Stimulated activated CD8-positive, alpha-beta memory T cell treated with anti-CD3 and anti-CD28 coated beads, Interleukin-7, amount 100 ng/mL, for 48 hours (primary cell): ENCODE results near the gene CRAT.
"Not testable (repeated sequence)": the region's sequence is repeated elsewhere in the genome, so short reads cannot be mapped to it uniquely, and the experiment has no call there.

Experiments
- DNase-seq, 2 donors: peaks; one replicate each; pipeline ENCODE4 v3.0.0-alpha.2; 2020; ENCODE audit warnings: low read depth in 1 of 2; ENCODE audit errors: extremely low read depth in 1 of 2

CRAT gene

GRCh38 chr9:129138476-129139232, 28.1 kb upstream of the CRAT start:
- no peak for DNase-seq

GRCh38 chr9:129138144-129138462, 27.5 kb upstream of the CRAT start:
- DNase-seq = no peak

GRCh38 chr9:129137292-129138143, 26.9 kb upstream of the CRAT start:
- no peak for DNase-seq

- DNase-seq = no peak
Measured at GRCh38 chr9:129136446-129137035, 25.9 kb upstream of the CRAT start.

- DNase-seq = no peak
Measured at GRCh38 chr9:129135476-129135875, 24.9 kb upstream of the CRAT start.

GRCh38 chr9:129133082-129133481, 22.5 kb upstream of the CRAT start:
- DNase-seq = no peak

GRCh38 chr9:129131300-129132145, 20.9 kb upstream of the CRAT start:
- DNase-seq = peak in 1 of 2 donors; percentile 68

- DNase-seq = no peak
Measured at GRCh38 chr9:129130791-129131190, 20.2 kb upstream of the CRAT start.

- not testable (repeated sequence) for DNase-seq
Measured at GRCh38 chr9:129130271-129130670, 19.7 kb upstream of the CRAT start.

- no peak for DNase-seq
Measured at GRCh38 chr9:129128689-129129088, 18.1 kb upstream of the CRAT start.

- DNase-seq = no peak
Measured at GRCh38 chr9:129126749-129127618, 16.4 kb upstream of the CRAT start.

- DNase-seq = no peak
Measured at GRCh38 chr9:129125478-129125877, 14.9 kb upstream of the CRAT start.

GRCh38 chr9:129124506-129125069, 14.0 kb upstream of the CRAT start:
- DNase-seq = no peak

- DNase-seq = not testable (repeated sequence)
Measured at GRCh38 chr9:129122976-129123375, 12.4 kb upstream of the CRAT start.

- no peak for DNase-seq
Measured at GRCh38 chr9:129122133-129122532, 11.5 kb upstream of the CRAT start.

- no peak for DNase-seq
Measured at GRCh38 chr9:129121483-129121882, 10.9 kb upstream of the CRAT start.

GRCh38 chr9:129118799-129119198, 8.2 kb upstream of the CRAT start:
- DNase-seq = no peak

- no peak for DNase-seq
Measured at GRCh38 chr9:129113645-129114304, 3.2 kb upstream of the CRAT start.

GRCh38 chr9:129112526-129112925, 1.9 kb upstream of the CRAT start:
- not testable (repeated sequence) for DNase-seq
